Neural progenitor cell (in vitro differentiated cells): Measurements from ENCODE around the gene EIPR1. TPM values are rescaled to one million over a fixed set of nuclear protein-coding genes. Genes with fewer than 3 reads are reported as not detected.

Source experiments
- DNase-seq: peaks from one replicate; pipeline ENCODE4 v3.0.0-alpha.2; 2016; ENCODE audit warnings: low spot score
- H2AFZ ChIP-seq: fragments of 200-600 bp; sonication (generic); replicated peaks from 2 replicates; pipeline ENCODE4 v1.6.1; 2016; ENCODE audit warnings: antibody characterized with exemption
- H3F3A ChIP-seq: fragments of 200-600 bp; sonication (generic); 2 replicates; pipeline ENCODE4 v1.6.1; 2016; ENCODE audit warnings: antibody characterized with exemption, low read depth
- H3K27ac ChIP-seq: fragments of 200-600 bp; sonication (generic); 2 replicates; pipeline ENCODE4 v1.5.1; 2016; ENCODE audit warnings: mild to moderate bottlenecking
- H3K27me3 ChIP-seq: fragments of 200-600 bp; sonication (generic); 2 replicates; pipeline ENCODE4 v1.6.1; 2016; ENCODE audit warnings: mild to moderate bottlenecking, moderate library complexity
- H3K36me3 ChIP-seq: fragments of 200-600 bp; sonication (generic); 2 replicates; pipeline ENCODE4 v1.5.1; 2016
- H3K4me1 ChIP-seq: fragments of 200-600 bp; sonication (generic); 2 replicates; pipeline ENCODE4 v1.6.1; 2016; ENCODE audit warnings: mixed run types
- H3K4me2 ChIP-seq: fragments of 200-600 bp; sonication (generic); 2 replicates; pipeline ENCODE4 v1.6.1; 2016
- H3K4me3 ChIP-seq: fragments of 200-600 bp; sonication (generic); 2 replicates; pipeline ENCODE4 v1.5.1; 2016
- H3K79me2 ChIP-seq: fragments of 200-600 bp; sonication (generic); 2 replicates; pipeline ENCODE4 v1.6.1; 2016; ENCODE audit warnings: low read depth
- H3K9ac ChIP-seq: fragments of 200-600 bp; sonication (generic); 2 replicates; pipeline ENCODE4 v1.6.1; 2016
- H3K9me3 ChIP-seq: fragments of 200-600 bp; sonication (generic); 2 replicates; pipeline ENCODE4 v1.5.1; 2016; ENCODE audit warnings: low read depth
- H4K20me1 ChIP-seq: fragments of 200-600 bp; sonication (generic); 2 replicates; pipeline ENCODE4 v1.6.1; 2016; ENCODE audit warnings: low read depth
- H3K27ac Mint-ChIP-seq: 3 replicates; pipeline ENCODE4 v1.8.0; 2021; ENCODE audit warnings: mixed read lengths
- H3K27me3 Mint-ChIP-seq: 2 replicates; pipeline ENCODE4 v1.8.0; 2022; ENCODE audit warnings: low read depth, mild to moderate bottlenecking, inconsistent platforms, moderate library complexity, mixed read lengths; ENCODE audit not compliant: insufficient read depth
- H3K36me3 Mint-ChIP-seq: 3 replicates; pipeline ENCODE4 v1.8.0; 2021; ENCODE audit warnings: mixed read lengths
- H3K4me1 Mint-ChIP-seq: 3 replicates; pipeline ENCODE4 v1.8.0; 2021; ENCODE audit warnings: mixed read lengths
- H3K4me3 Mint-ChIP-seq: 3 replicates; pipeline ENCODE4 v1.8.0; 2021; ENCODE audit warnings: mild to moderate bottlenecking, moderate library complexity, mixed read lengths
- H3K9me3 Mint-ChIP-seq: 3 replicates; pipeline ENCODE4 v1.8.0; 2020; ENCODE audit warnings: mixed read lengths
- CTCF ChIP-seq: fragments of 200-600 bp; sonication (generic); IDR thresholded peaks from 2 replicates; pipeline ENCODE4 v1.5.1; 2017; ENCODE audit warnings: antibody characterized with exemption, mild to moderate bottlenecking
- EZH2 ChIP-seq: fragments of 200-600 bp; sonication (generic); IDR thresholded peaks from 2 replicates; pipeline ENCODE4 v1.6.1; 2017; ENCODE audit warnings: antibody characterized with exemption, mild to moderate bottlenecking, moderate library complexity
- EZH2phosphoT487 ChIP-seq: fragments of 200-600 bp; sonication (generic); IDR thresholded peaks from 2 replicates; pipeline ENCODE4 v1.6.1; 2017; ENCODE audit warnings: antibody characterized with exemption
- total RNA-seq: library from RNA; depleted of rRNA; stranded (reverse); fragments of >200 nt; gene quantifications from 2 replicates; pipeline ENCODE4 v1.2.3, GENCODE V29; 2015; ENCODE audit warnings: low replicate concordance

The EIPR1 gene
- total RNA-seq, 1 donor from 2014 or later, result 57.1 TPM

GRCh38 chr2:3299130-3299529 is 78.5 kb downstream of the EIPR1 start:
- Mint-ChIP-seq H3K4me1 (peaks cover 54% of the 10 kb centered on the region), H3K27ac (no peak overlapping the region), H3K4me3 (no peak overlapping the region), H3K9me3 (no peaks in the 10 kb centered on the region), H3K36me3 (peaks cover 7% of the 10 kb centered on the region), H3K27me3 (peaks cover 6% of the 10 kb centered on the region)
- no peak overlapping the region for H3K4me3 ChIP-seq
- no peaks in the 10 kb centered on the region for H3K36me3 ChIP-seq
- no peak overlapping the region for H2AFZ ChIP-seq
- no peaks in the 10 kb centered on the region for H3K27me3 ChIP-seq
- no peak overlapping the region for H3K27ac ChIP-seq
- no peak for TF ChIP-seq EZH2phosphoT487
- TF ChIP-seq EZH2, result no peak
- TF ChIP-seq CTCF, result no peak
- H3K9me3 ChIP-seq, result no peaks in the 10 kb centered on the region
- peaks cover 13% of the 10 kb centered on the region for H3F3A ChIP-seq
- H3K9ac ChIP-seq, result no peak overlapping the region
- H3K79me2 ChIP-seq, result no peaks in the 10 kb centered on the region
- DNase-seq, result no peak
- no peak overlapping the region for H3K4me2 ChIP-seq
- peaks cover 60% of the 10 kb centered on the region for H4K20me1 ChIP-seq
- peaks cover 26% of the 10 kb centered on the region for H3K4me1 ChIP-seq

GRCh38 chr2:3298191-3298590 is 79.4 kb downstream of the EIPR1 start:
- Histone ChIP-seq H3K4me3 (no peak overlapping the region), H3K4me1 (peaks cover 23% of the 10 kb centered on the region), H3F3A (peaks cover 10% of the 10 kb centered on the region), H3K36me3 (no peaks in the 10 kb centered on the region), H2AFZ (no peak overlapping the region), H3K4me2 (peak overlapping the region; percentile 14), H3K9ac (no peak overlapping the region), H3K27ac (no peak overlapping the region), H3K79me2 (no peaks in the 10 kb centered on the region), H3K9me3 (no peaks in the 10 kb centered on the region), H3K27me3 (no peaks in the 10 kb centered on the region), H4K20me1 (peaks cover 58% of the 10 kb centered on the region)
- DNase-seq, result no peak
- Mint-ChIP-seq H3K27me3 (peaks cover 6% of the 10 kb centered on the region), H3K4me1 (peaks cover 44% of the 10 kb centered on the region), H3K9me3 (no peaks in the 10 kb centered on the region), H3K36me3 (peaks cover 5% of the 10 kb centered on the region), H3K27ac (no peak overlapping the region), H3K4me3 (no peak overlapping the region)
- no peak for TF ChIP-seq EZH2
- no peak for TF ChIP-seq CTCF
- no peak for TF ChIP-seq EZH2phosphoT487

- Mint-ChIP-seq H3K36me3 (peaks cover 5% of the 10 kb centered on the region), H3K9me3 (no peaks in the 10 kb centered on the region), H3K4me3 (no peak overlapping the region), H3K27me3 (peaks cover 6% of the 10 kb centered on the region), H3K27ac (peak overlapping the region; percentile 62), H3K4me1 (peaks cover 43% of the 10 kb centered on the region)
- H3K4me3 ChIP-seq, result no peak overlapping the region
- H3K27ac ChIP-seq, result no peak overlapping the region
- H2AFZ ChIP-seq, result no peak overlapping the region
- H3K4me1 ChIP-seq, result peaks cover 18% of the 10 kb centered on the region
- no peaks in the 10 kb centered on the region for H3K9me3 ChIP-seq
- no peak overlapping the region for H3K4me2 ChIP-seq
- H3K9ac ChIP-seq, result no peak overlapping the region
- no peak for TF ChIP-seq EZH2phosphoT487
- TF ChIP-seq EZH2, result no peak
- no peak for TF ChIP-seq CTCF
- H3F3A ChIP-seq, result peaks cover 9% of the 10 kb centered on the region
- H3K36me3 ChIP-seq, result no peaks in the 10 kb centered on the region
- peaks cover 56% of the 10 kb centered on the region for H4K20me1 ChIP-seq
- no peaks in the 10 kb centered on the region for H3K79me2 ChIP-seq
- DNase-seq, result no peak
- no peaks in the 10 kb centered on the region for H3K27me3 ChIP-seq
Measured at GRCh38 chr2:3297523-3297922, 80.1 kb downstream of the EIPR1 start.
